Body of pancreas (tissue), 4 donors: ENCODE results near the gene CRKL.

Experiments used
- CTCF ChIP-seq, 7 experiments: fragments of 450-650 bp in 4 of 7; fragments of 200-600 bp in 3 of 7; sonication (generic) in 3 of 7; IDR thresholded peaks; one replicate each; pipeline ENCODE4 v1.5.1; 2016 to 2019; ENCODE audit warnings: antibody characterized with exemption in 7 of 7
- POLR2A ChIP-seq, 3 donors: fragments of 450-650 bp; IDR thresholded peaks; one replicate each; pipeline ENCODE4 v1.6.1; 2016; ENCODE audit warnings: antibody characterized with exemption in 3 of 3, mild to moderate bottlenecking in 2 of 3

- TF ChIP-seq CTCF (IDR thresholded peaks at IDR 0.05) (no peak), POLR2A (IDR thresholded peaks at IDR 0.05) (no peak)
Observed at GRCh38 chr22:21000207-21000986, 83.2 kb downstream of the CRKL start.
